ENCODE results near the gene PSMA6. TPM values are rescaled to one million over a fixed set of nuclear protein-coding genes. Genes with fewer than 3 reads are reported as not detected.
A peak's percentile ranks its signal among the peaks of the same experiment; 100 is the strongest.

PSMA6 gene
- total and polyA plus RNA-seq, 2 of the 13 experiments (the other 11 are each of a cell fraction or from before 2014, with no cell fraction given): 525 to 1,109 TPM

DNA sequence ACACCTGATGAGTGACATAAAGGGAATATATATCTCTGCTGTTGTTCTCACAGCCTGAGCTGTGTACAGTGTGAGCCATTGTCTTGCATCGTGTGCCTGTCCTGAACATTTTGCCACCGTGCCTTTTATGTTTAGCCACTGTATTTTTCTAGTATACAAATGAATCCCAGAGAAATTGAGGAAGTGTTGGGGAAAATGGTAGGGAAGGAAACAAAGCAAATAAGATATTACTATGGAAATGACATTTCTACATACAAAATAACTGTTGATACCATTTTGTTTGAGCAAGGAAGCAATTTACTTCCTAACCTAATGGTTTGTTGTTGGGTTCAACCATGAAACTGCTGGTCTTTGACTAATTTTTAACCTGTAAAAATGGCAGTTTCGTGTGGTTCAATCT, 5.5 kb downstream of the PSMA6 start:
- no peak for FAIRE-seq
- peaks cover 11 to 21% of the 10 kb centered on the region in 2 experiments for H3K36me3 ChIP-seq (replicated peaks in 1 of 2; ENCODE audit: control insufficient read depth in 1 of 2, insufficient read depth in 2 of 2, low read length in 2 of 2)
- no peak overlapping the region for H3K27ac ChIP-seq (ENCODE audit: extremely low read length, insufficient read depth, low read length)
- no peak overlapping the region for H3K9ac ChIP-seq (ENCODE audit: insufficient read depth, low read depth, low read length)
- no peaks in the 10 kb centered on the region; a peak in 2 of 5 replicates for H3K27me3 ChIP-seq (ENCODE audit: control insufficient read depth in 1 of 2, insufficient read depth in 2 of 2, low read length in 2 of 2)
- BruUV-seq (replicated peaks): no TSS peak
- peaks cover 62% of the 10 kb centered on the region for H4K20me1 ChIP-seq (ENCODE audit: insufficient read depth, low read length)
- ChIA-PET POLR2A (interaction anchor here (0.7 to 1.5 kb wide), 4 partner anchors 35 to 117 kb away, joined by 3 read pairs; partner anchors contain the start of gene NFKBIA), CTCF (ENCODE audit: low intra/inter-chr PET ratio, low total read pairs) (no interaction called here)
- no peaks in the 10 kb centered on the region for H3K9me3 ChIP-seq (ENCODE audit: low read length)
- in situ Hi-C loops (cut with HindIII; ENCODE audit: extremely low pct_ligation_motif_present, low pct_unique_long_range_greater_than_20kb) (no loop called here), intact Hi-C loops (cut with micrococcal nuclease; ENCODE audit: unreplicated experiment) (loop anchor here (10.0 kb wide), 2 partner anchors 253 to 507 kb away; partner anchors contain the start of genes FAM177A1 and RALGAPA1)
- peaks cover 100% of the 10 kb centered on the region for H3K79me2 ChIP-seq (ENCODE audit: insufficient read depth, low read length)
- H3K4me1 ChIP-seq (ENCODE audit: insufficient read depth, low read length): peaks cover 56% of the 10 kb centered on the region
- 88% methylated on average over 3 of the region's 3 CpGs for WGBS (ENCODE audit: low lambda C conversion rate)
- ATAC-seq: no peak
- no peak overlapping the region for H2AFZ ChIP-seq (ENCODE audit: low read length)
- no peak overlapping the region for H3K4me2 ChIP-seq (ENCODE audit: low read depth, low read length)
- no peak for DNase-seq (ENCODE audit: low spot score)
- TF ChIP-seq, protein P1, sequence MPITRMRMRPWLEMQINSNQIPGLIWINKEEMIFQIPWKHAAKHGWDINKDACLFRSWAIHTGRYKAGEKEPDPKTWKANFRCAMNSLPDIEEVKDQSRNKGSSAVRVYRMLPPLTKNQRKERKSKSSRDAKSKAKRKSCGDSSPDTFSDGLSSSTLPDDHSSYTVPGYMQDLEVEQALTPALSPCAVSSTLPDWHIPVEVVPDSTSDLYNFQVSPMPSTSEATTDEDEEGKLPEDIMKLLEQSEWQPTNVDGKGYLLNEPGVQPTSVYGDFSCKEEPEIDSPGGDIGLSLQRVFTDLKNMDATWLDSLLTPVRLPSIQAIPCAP (CRISPR knock-in tag; IDR thresholded peaks at IDR 0.05; ENCODE audit: low read depth): no peak
- TF ChIP-seq TCF12 (IDR thresholded peaks at IDR 0.05) (no peak), TCF12 (CRISPR knock-in tag; IDR thresholded peaks at IDR 0.05) (no peak), PRMT3 (CRISPR knock-in tag; IDR thresholded peaks at IDR 0.05; ENCODE audit: borderline replicate concordance, low read depth) (no peak), POLR2A (IDR thresholded peaks at IDR 0.05; ENCODE audit: insufficient read depth in 1 of 2, low read depth in 2 of 2, low read length in 2 of 2) (0 out of 4 replicates have a peak, but pooled peaks of 1 of the 2 experiments have one; percentile 23), MAZ (IDR thresholded peaks at IDR 0.05; ENCODE audit: borderline replicate concordance, low read depth, low read length) (no peak), MAZ (CRISPR knock-in tag; IDR thresholded peaks at IDR 0.05; ENCODE audit: low read depth) (0 out of 2 replicates have a peak, but pooled peaks have one; percentile 44)
- H3K4me3 ChIP-seq (replicated peaks in 1 of 3; ENCODE audit: insufficient read depth in 1 of 3, low read depth in 2 of 3, low read length in 3 of 3): no peak overlapping the region

DNA sequence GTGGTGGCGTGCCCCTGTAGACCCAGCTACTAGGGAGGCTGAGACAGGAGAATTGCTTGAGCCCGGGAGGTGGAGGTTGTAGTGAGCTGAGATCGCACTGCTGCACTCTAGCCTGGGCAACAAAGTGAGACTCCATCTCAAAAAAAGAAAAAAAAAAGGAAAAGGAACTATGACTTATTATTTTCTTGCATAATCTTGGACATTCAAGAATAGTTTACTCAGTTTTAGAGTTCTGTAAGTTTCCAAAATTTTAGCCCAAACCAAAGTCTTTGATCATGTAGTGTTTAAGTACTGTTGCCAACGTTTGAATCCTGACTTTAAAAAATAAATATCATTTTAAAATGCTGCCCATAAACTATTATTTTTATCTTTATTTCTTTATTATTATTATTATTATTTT, 6.2 kb downstream of the PSMA6 start:
- BruUV-seq (replicated peaks): no TSS peak
- WGBS (ENCODE audit: low lambda C conversion rate): 97% methylated on average over 4 of the region's 4 CpGs

More for the DNA sequence above, 6.2 kb downstream of the PSMA6 start:
- Histone ChIP-seq H3K79me2 (ENCODE audit: insufficient read depth, low read length) (peaks cover 100% of the 10 kb centered on the region), H3K4me3 (replicated peaks in 1 of 3; ENCODE audit: insufficient read depth in 1 of 3, low read depth in 2 of 3, low read length in 3 of 3) (no peak overlapping the region), H3K4me2 (ENCODE audit: low read depth, low read length) (no peak overlapping the region), H3K27me3 (ENCODE audit: control insufficient read depth in 1 of 2, insufficient read depth in 2 of 2, low read length in 2 of 2) (no peaks in the 10 kb centered on the region), H3K9me3 (ENCODE audit: low read length) (no peaks in the 10 kb centered on the region), H3K9ac (ENCODE audit: insufficient read depth, low read depth, low read length) (no peak overlapping the region), H3K36me3 (replicated peaks in 1 of 2; ENCODE audit: control insufficient read depth in 1 of 2, insufficient read depth in 2 of 2, low read length in 2 of 2) (peaks cover 15 to 28% of the 10 kb centered on the region in 2 experiments), H3K4me1 (ENCODE audit: insufficient read depth, low read length) (peaks cover 56% of the 10 kb centered on the region), H3K27ac (ENCODE audit: extremely low read length, insufficient read depth, low read length) (no peak overlapping the region), H2AFZ (ENCODE audit: low read length) (no peak overlapping the region), H4K20me1 (ENCODE audit: insufficient read depth, low read length) (peaks cover 55% of the 10 kb centered on the region)
- intact Hi-C loops (cut with micrococcal nuclease; ENCODE audit: unreplicated experiment): loop anchor here (10.0 kb wide), 2 partner anchors 254 to 506 kb away; partner anchors contain the start of genes FAM177A1 and RALGAPA1
- in situ Hi-C loops (cut with HindIII; ENCODE audit: extremely low pct_ligation_motif_present, low pct_unique_long_range_greater_than_20kb): no loop called here
- ATAC-seq (no peak), FAIRE-seq (no peak), DNase-seq (ENCODE audit: low spot score) (no peak)
- TF ChIP-seq ZNF232 (CRISPR knock-in tag; IDR thresholded peaks at IDR 0.05; ENCODE audit: borderline replicate concordance) (no peak), RBFOX2 (IDR thresholded peaks at IDR 0.05; ENCODE audit: low read depth, low read length) (peak; percentile 35; the same call in 1 of the 2 replicates), ZNF460 (CRISPR knock-in tag; IDR thresholded peaks at IDR 0.05; ENCODE audit: borderline replicate concordance) (0 out of 2 replicates have a peak, but pooled peaks have one; percentile 37), ESRRA (CRISPR knock-in tag; IDR thresholded peaks at IDR 0.05; ENCODE audit: low read depth) (no peak), PHB2 (IDR thresholded peaks at IDR 0.05; ENCODE audit: partially characterized antibody) (no peak)
- TF ChIP-seq, protein P2, sequence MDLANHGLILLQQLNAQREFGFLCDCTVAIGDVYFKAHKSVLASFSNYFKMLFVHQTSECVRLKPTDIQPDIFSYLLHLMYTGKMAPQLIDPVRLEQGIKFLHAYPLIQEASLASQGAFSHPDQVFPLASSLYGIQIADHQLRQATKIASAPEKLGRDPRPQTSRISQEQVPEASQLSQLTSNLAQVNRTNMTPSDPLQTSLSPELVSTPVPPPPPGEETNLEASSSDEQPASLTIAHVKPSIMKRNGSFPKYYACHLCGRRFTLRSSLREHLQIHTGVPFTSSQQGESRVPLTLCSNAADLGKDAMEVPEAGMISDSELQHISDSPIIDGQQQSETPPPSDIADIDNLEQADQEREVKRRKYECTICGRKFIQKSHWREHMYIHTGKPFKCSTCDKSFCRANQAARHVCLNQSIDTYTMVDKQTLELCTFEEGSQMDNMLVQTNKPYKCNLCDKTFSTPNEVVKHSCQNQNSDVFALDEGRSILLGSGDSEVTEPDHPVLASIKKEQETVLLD (CRISPR knock-in tag; IDR thresholded peaks at IDR 0.05; ENCODE audit: low read depth): no peak
- TF ChIP-seq, protein P3, sequence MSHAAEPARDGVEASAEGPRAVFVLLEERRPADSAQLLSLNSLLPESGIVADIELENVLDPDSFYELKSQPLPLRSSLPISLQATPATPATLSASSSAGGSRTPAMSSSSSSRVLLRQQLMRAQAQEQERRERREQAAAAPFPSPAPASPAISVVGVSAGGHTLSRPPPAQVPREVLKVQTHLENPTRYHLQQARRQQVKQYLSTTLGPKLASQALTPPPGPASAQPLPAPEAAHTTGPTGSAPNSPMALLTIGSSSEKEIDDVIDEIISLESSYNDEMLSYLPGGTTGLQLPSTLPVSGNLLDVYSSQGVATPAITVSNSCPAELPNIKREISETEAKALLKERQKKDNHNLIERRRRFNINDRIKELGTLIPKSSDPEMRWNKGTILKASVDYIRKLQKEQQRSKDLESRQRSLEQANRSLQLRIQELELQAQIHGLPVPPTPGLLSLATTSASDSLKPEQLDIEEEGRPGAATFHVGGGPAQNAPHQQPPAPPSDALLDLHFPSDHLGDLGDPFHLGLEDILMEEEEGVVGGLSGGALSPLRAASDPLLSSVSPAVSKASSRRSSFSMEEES (CRISPR knock-in tag; IDR thresholded peaks at IDR 0.05): no peak
- ChIA-PET POLR2A (interaction anchor here (1.1 to 1.5 kb wide), 2 partner anchors 35 to 106 kb away, joined by 3 read pairs; partner anchors contain the start of gene NFKBIA), CTCF (ENCODE audit: low intra/inter-chr PET ratio, low total read pairs) (no interaction called here)
